Mucosa of descending colon (tissue), 3 donors: Measurements from ENCODE around the gene RBM19. TPM values are rescaled to one million over a fixed set of nuclear protein-coding genes. Genes with fewer than 3 reads are reported as not detected.

Source experiments
- ATAC-seq: fragments of 200-7000 bp; cut with Tn5 transposase; one replicate; pipeline ENCODE4 v1.9.1; 2020; ENCODE audit warnings: mild to moderate bottlenecking, moderate library complexity
- DNase-seq, 3 donors: peaks; one replicate each; pipeline ENCODE4 v3.0.0-alpha.2; 2020
- H3K36me3 ChIP-seq: fragments of 200-600 bp; one replicate; pipeline ENCODE4 v1.8.0; 2021; ENCODE audit warnings: low read depth, mild to moderate bottlenecking
- H3K4me1 ChIP-seq: fragments of 200-600 bp; one replicate; pipeline ENCODE4 v1.8.0; 2021; ENCODE audit warnings: low read depth, mild to moderate bottlenecking
- H3K4me3 ChIP-seq: fragments of 200-600 bp; one replicate; pipeline ENCODE4 v1.8.0; 2021; ENCODE audit warnings: mild to moderate bottlenecking
- H3K9me3 ChIP-seq: fragments of 200-600 bp; one replicate; pipeline ENCODE4 v1.8.0; 2021; ENCODE audit warnings: mild to moderate bottlenecking
- intact Hi-C, 2 donors: fragments of 100-400 bp; cut with DNase I in 1 of 2; cut with micrococcal nuclease in 1 of 2; formaldehyde crosslinking; loops; one replicate each; pipeline versions ENCODE4 v1.11.0 to v1.11.1; 2022; cut with DNase I, micrococcal nuclease
- total RNA-seq, 3 donors: library from RNA; stranded (reverse); fragmentation: NEBNext Ultra II Directional in 2 of 3; extraction: Animal tissue kit (Norgen Biotek cat#: 25700) in 2 of 3; gene quantifications; one replicate each; pipeline versions ENCODE4 v1.2.1 to v1.2.4, GENCODE V29; 2021 to 2023
- TF ChIP-seq, protein P1 (sequence below): fragments of 200-600 bp; IDR thresholded peaks from one replicate; pipeline ENCODE4 v1.8.0; 2022; ENCODE audit warnings: antibody characterized with exemption, mild to moderate bottlenecking
- donor health status: DM: no; HTN: no; CAD: no; lungs with moderate emphysema.
- donor health status: DM: no; HTN: no; CAD: no.
- donor health status: DM: no; HTN: yes; CAD: no.

RBM19 gene
- total RNA-seq, 3 donors from 2014 or later, result 22.5 to 38.4 (median 32.9) TPM

DNA sequence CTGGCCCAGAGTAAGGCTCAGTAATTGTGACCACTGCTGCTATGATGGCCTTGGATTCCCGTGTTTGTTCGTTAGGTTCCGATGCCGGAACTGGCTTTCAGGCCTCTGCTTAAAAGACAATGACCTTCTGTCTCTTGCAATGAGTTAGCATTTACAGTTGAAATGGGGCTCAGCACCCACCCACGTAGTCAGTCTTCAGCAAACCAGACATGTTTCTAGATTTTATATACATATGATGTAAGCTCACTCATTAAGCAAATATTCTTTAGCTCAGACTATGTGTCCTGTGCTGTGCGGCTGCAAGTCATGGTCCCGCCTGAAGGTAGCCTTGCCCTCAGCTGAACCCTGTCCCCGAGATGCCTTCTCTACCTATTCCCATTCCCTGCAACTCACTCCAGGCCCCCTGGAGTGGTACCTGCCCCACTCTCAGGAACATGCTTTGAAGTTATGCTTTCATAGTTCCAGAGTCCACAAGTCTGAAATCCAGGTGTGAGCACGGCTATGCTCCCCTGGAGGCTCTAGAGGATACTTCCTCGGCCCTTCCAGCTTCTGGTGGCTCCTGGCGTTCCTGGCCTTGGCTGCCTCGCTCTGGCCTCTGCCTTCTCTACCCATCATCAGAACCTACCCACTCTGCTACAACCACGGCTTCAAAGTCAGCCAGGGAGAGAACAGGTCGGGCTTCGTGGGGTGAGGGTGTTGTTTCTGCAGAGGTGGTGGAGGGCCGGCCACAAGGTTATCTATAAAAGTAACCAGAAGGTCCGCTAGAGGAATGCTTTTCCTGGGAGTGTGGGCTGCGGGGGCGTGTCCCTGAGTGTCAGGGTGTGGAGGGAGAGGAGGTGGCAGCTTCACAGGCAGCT is 157.8 kb downstream of the RBM19 start:
- no peak overlapping the region for H3K4me3 ChIP-seq
- H3K36me3 ChIP-seq, result no peaks in the 10 kb centered on the region
- no peaks in the 10 kb centered on the region for H3K9me3 ChIP-seq
- H3K4me1 ChIP-seq, result no peaks in the 10 kb centered on the region
- DNase-seq (no peak), ATAC-seq (no peak)
- TF ChIP-seq, protein P1, sequence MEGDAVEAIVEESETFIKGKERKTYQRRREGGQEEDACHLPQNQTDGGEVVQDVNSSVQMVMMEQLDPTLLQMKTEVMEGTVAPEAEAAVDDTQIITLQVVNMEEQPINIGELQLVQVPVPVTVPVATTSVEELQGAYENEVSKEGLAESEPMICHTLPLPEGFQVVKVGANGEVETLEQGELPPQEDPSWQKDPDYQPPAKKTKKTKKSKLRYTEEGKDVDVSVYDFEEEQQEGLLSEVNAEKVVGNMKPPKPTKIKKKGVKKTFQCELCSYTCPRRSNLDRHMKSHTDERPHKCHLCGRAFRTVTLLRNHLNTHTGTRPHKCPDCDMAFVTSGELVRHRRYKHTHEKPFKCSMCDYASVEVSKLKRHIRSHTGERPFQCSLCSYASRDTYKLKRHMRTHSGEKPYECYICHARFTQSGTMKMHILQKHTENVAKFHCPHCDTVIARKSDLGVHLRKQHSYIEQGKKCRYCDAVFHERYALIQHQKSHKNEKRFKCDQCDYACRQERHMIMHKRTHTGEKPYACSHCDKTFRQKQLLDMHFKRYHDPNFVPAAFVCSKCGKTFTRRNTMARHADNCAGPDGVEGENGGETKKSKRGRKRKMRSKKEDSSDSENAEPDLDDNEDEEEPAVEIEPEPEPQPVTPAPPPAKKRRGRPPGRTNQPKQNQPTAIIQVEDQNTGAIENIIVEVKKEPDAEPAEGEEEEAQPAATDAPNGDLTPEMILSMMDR, result no peak
- intact Hi-C loops, result no loop called here

DNA sequence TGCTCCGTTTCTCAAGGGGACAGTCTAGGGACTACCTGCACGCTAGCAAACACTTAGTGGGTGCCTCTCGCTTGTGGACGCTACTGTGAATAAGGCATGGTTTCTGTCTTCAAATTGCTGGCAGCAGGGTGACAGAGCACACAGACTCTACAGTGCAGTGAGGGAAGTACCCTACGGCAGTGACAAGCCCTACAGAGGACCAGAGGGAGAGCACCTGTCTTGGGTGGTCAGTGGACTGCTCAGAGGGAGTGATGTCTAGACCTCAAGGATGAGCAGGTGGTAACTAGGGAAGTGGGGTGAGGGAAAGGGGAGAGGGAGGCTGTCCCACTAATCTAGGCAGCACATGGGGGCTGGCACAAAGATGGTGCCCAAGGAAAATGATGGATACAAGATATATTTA is 160.5 kb downstream of the RBM19 start:
- no peaks in the 10 kb centered on the region for H3K36me3 ChIP-seq
- no peak for ATAC-seq
- no peaks in the 10 kb centered on the region for H3K4me1 ChIP-seq
- TF ChIP-seq, protein P1, result no peak
- no peak for DNase-seq
- H3K4me3 ChIP-seq, result no peak overlapping the region
- intact Hi-C loops, result no loop called here
- H3K9me3 ChIP-seq, result no peaks in the 10 kb centered on the region

DNA sequence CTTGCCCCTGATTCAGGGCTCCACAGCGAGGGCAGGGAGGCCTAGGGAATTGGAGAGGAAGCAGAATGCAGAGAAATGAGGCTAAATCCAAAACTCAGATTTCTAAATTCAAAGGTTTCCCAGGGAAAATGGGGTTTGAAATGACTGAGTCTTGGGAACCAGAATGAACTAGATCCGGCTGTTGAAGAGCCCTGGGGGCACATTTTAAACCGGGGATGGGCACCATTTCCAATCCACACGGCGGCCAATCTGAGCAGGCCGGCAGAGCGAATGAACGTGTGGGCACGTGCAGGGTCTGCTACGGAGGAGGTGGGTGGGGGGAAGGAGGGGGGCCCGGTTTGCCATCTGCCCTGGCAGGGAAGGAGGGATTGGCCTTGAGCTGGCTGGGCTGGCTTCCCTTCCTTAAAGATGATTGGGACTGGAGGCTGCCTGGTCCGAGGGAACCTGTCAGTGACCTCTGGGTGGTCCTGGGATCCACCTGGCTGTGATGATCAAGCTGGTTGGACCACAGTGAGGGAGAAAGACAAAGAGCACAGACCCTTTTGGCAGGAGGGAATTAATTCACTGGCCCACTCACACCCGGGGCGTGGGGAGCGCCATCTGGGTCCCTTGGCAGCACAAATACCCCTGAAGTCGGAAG is 161.0 kb downstream of the RBM19 start:
- no peak for ATAC-seq
- DNase-seq, result no peak
- Histone ChIP-seq H3K4me3 (no peak overlapping the region), H3K36me3 (no peaks in the 10 kb centered on the region), H3K4me1 (no peaks in the 10 kb centered on the region), H3K9me3 (no peaks in the 10 kb centered on the region)
- intact Hi-C loops, result no loop called here
- TF ChIP-seq, protein P1, result no peak

DNA sequence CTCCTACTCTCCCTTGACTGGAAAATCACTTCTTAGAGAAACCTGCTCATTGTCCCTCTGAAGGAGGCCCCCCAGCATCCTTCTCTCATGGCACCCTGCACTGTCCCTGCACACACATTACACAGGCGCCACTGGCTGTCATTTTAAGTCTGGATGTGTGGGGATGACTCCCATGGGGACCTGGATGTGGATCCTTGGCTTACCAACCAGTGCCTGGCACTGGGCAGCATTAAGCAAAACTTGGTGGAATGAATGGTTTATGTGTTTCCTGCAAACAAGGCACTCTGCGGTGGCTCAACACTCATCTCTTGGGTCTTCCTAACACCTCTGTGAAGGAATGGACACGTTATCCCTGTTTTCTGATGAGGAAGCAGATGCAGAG is 162.4 kb downstream of the RBM19 start:
- ATAC-seq (no peak), DNase-seq (no peak)
- TF ChIP-seq, protein P1, result no peak
- H3K9me3 ChIP-seq, result no peaks in the 10 kb centered on the region
- intact Hi-C loops, result no loop called here
- H3K36me3 ChIP-seq, result no peaks in the 10 kb centered on the region
- no peak overlapping the region for H3K4me3 ChIP-seq
- H3K4me1 ChIP-seq, result no peaks in the 10 kb centered on the region

DNA sequence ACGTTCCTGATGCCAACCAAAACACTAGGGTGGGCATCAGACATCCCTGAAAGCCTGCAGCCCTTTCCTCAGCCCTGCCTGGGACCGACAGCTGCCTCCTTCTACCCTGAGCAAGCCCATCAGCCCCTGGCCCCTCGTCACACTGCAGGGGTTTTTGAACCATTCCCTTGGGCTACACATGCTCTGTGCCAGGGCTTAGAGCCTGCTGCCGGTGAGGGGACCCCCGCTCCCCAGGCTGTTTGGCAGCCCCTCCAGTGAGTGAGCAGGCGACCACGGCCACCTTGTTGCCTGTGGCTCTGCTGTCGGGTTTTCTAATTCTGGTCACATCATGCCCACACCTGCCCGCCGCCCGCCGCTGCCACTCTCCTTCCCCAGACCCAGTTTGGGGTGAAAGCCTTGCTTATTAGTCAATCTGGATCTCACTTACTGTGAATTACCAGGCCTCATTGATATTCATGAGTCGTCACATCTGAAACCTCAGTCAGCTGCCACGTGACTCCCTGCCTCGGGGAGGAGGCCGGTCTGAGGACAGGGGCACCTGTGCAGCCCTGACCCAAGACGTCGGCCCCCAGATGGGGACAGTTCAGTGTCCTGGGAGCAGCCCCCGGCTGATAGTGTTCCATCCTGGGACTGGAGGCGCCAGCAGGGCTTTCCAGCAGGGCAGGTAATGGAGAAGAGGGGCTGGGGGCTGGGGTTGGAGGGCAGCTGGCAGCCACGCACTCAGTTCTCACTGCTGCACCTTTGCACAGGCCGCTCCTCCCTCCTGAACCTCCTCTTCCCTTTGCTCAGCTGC is 163.0 kb downstream of the RBM19 start:
- Histone ChIP-seq H3K9me3 (no peaks in the 10 kb centered on the region), H3K4me3 (no peak overlapping the region), H3K4me1 (no peaks in the 10 kb centered on the region), H3K36me3 (no peaks in the 10 kb centered on the region)
- DNase-seq (no peak), ATAC-seq (no peak)
- intact Hi-C loops, result no loop called here
- TF ChIP-seq, protein P1, result no peak
